ENCODE measurements around the gene KIF21B.
"Not testable (repeated sequence)": the region's sequence is repeated elsewhere in the genome, so short reads cannot be mapped to it uniquely, and the experiment has no call there.

KIF21B gene

GRCh38 chr1:200935286-200935962 lies 88.1 kb downstream of the KIF21B start:
- DNase-seq: not testable (repeated sequence)

GRCh38 chr1:200934676-200935245 lies 88.8 kb downstream of the KIF21B start:
- no peak for DNase-seq

GRCh38 chr1:200931776-200932175 lies 91.7 kb downstream of the KIF21B start:
- DNase-seq: no peak

GRCh38 chr1:200930285-200930684 lies 93.2 kb downstream of the KIF21B start:
- DNase-seq: not testable (repeated sequence)

- no peak for DNase-seq
Observed at GRCh38 chr1:200929530-200930278, 93.8 kb downstream of the KIF21B start.

GRCh38 chr1:200925831-200926230 lies 97.7 kb downstream of the KIF21B start:
- DNase-seq: peak in 1 of 5 donors; percentile 33

GRCh38 chr1:200923601-200924000 lies 99.9 kb downstream of the KIF21B start:
- no peak for DNase-seq

- DNase-seq: no peak
Observed at GRCh38 chr1:200922406-200922805, 101.1 kb downstream of the KIF21B start.

GRCh38 chr1:200921571-200922110 lies 101.9 kb downstream of the KIF21B start:
- DNase-seq: no peak

Measured in T-helper 1 cell (primary cell).